ENCODE data around the gene MLPH.

Gene MLPH

GRCh38 chr2:237478979-237479378, 8.1 kb upstream of the MLPH start:
- DNase-seq (ENCODE audit: low spot score), result no peak

- DNase-seq (ENCODE audit: low spot score), result no peak
Observed at GRCh38 chr2:237479747-237480146, 7.3 kb upstream of the MLPH start.

GRCh38 chr2:237480556-237480955, 6.5 kb upstream of the MLPH start:
- no peak for DNase-seq (ENCODE audit: low spot score)

- DNase-seq (ENCODE audit: low spot score), result no peak
Observed at GRCh38 chr2:237480988-237481525, 6.0 kb upstream of the MLPH start.

GRCh38 chr2:237482485-237482884, 4.6 kb upstream of the MLPH start:
- DNase-seq (ENCODE audit: low spot score), result no peak

- no peak for DNase-seq (ENCODE audit: low spot score)
Observed at GRCh38 chr2:237483018-237483731, 3.9 kb upstream of the MLPH start.

- no peak for DNase-seq (ENCODE audit: low spot score)
Observed at GRCh38 chr2:237485304-237485703, 1.7 kb upstream of the MLPH start.

- no peak for DNase-seq (ENCODE audit: low spot score)
Observed at GRCh38 chr2:237485844-237486243, 1.2 kb upstream of the MLPH start.

- DNase-seq (ENCODE audit: low spot score), result no peak
Observed at GRCh38 chr2:237486334-237486818, 675 bp upstream of the MLPH start.

- no peak for DNase-seq (ENCODE audit: low spot score)
Observed at GRCh38 chr2:237487496-237487895, 445 bp downstream of the MLPH start.

- no peak for DNase-seq (ENCODE audit: low spot score)
Observed at GRCh38 chr2:237488295-237488694, 1.2 kb downstream of the MLPH start.

- no peak for DNase-seq (ENCODE audit: low spot score)
Observed at GRCh38 chr2:237488901-237489860, 2.1 kb downstream of the MLPH start.

GRCh38 chr2:237490009-237490711, 3.1 kb downstream of the MLPH start:
- DNase-seq (ENCODE audit: low spot score), result no peak

GRCh38 chr2:237490795-237491194, 3.7 kb downstream of the MLPH start:
- no peak for DNase-seq (ENCODE audit: low spot score)

- DNase-seq (ENCODE audit: low spot score), result no peak
Observed at GRCh38 chr2:237491515-237492118, 4.6 kb downstream of the MLPH start.

- DNase-seq (ENCODE audit: low spot score), result no peak
Observed at GRCh38 chr2:237492137-237492890, 5.3 kb downstream of the MLPH start.

- DNase-seq (ENCODE audit: low spot score), result no peak
Observed at GRCh38 chr2:237494066-237494465, 7.0 kb downstream of the MLPH start.

GRCh38 chr2:237495521-237496117, 8.6 kb downstream of the MLPH start:
- no peak for DNase-seq (ENCODE audit: low spot score)

GRCh38 chr2:237496428-237496827, 9.4 kb downstream of the MLPH start:
- no peak for DNase-seq (ENCODE audit: low spot score)

GRCh38 chr2:237497009-237497837, 10.2 kb downstream of the MLPH start:
- DNase-seq (ENCODE audit: low spot score), result no peak

All from germinal center (tissue), 1 donor.